GM12878 (cell line): ENCODE data around the gene SIN3B. TPM values are rescaled to one million over a fixed set of nuclear protein-coding genes. Genes with fewer than 3 reads are reported as not detected.

Source experiments
- ATAC-seq: fragments of 200-7000 bp; cut with Tn5 transposase; 3 replicates; pipeline ENCODE4 v1.9.1; 2020; ENCODE audit warnings: mild to moderate bottlenecking, moderate library complexity
- BruUV-seq: library from RNA; stranded (reverse); fragments of 400-500 nt; replicated peaks from 2 replicates; lab custom pipeline; 2021; lab: Mats Ljungman, UMichigan
- CTCF ChIA-PET: fragments of 300-600 bp; sonication (Branson Sonifier 250); formaldehyde crosslinking; extraction: SDS; loops from one replicate; lab custom pipeline; 2021; ENCODE audit warnings: inconsistent platforms; lab: Yijun Ruan, JAX
- POLR2A ChIA-PET: fragments of 350-600 bp; formaldehyde crosslinking; extraction: SDS; loops from one replicate; lab custom pipeline; 2021; ENCODE audit warnings: inconsistent platforms; lab: Charles Lee
- RAD21 ChIA-PET: fragments of 300-600 bp; sonication (Branson Sonifier 250); formaldehyde crosslinking; loops from one replicate; lab custom pipeline; 2023; ENCODE audit warnings: antibody characterized with exemption; ENCODE audit not compliant: unreplicated experiment; lab: Charles Lee
- SMC1A ChIA-PET: fragments of 300-600 bp; sonication (Branson Sonifier 250); formaldehyde crosslinking; loops from one replicate; lab custom pipeline; 2023; ENCODE audit not compliant: unreplicated experiment, uncharacterized antibody; lab: Charles Lee
- DNase-seq: peaks from one replicate; pipeline ENCODE4 v3.0.0-alpha.2; 2011; ENCODE audit warnings: low read depth, low spot score
- FAIRE-seq: peaks from 3 replicates; lab custom pipeline; 2011; peaks lifted over from hg19 to GRCh38; lab: Jason Lieb, UNC
- H2AFZ ChIP-seq: 2 replicates; pipeline ENCODE4 v1.6.0; 2011; ENCODE audit warnings: low read depth, low read length, control low read depth; ENCODE audit not compliant: control insufficient read depth
- H3K27ac ChIP-seq: 2 replicates; pipeline ENCODE4 v1.5.1; 2011; ENCODE audit warnings: control low read depth; ENCODE audit not compliant: control insufficient read depth, insufficient read depth
- H3K27me3 ChIP-seq, 2 experiments: replicated peaks in 1 of 2; 2 replicates each; pipeline versions ENCODE4 v1.6.0 to v1.6.1; 2011; ENCODE audit warnings: low read length in 1 of 2; ENCODE audit not compliant: control insufficient read depth in 2 of 2, insufficient read depth in 2 of 2
- H3K36me3 ChIP-seq, 2 experiments: 2 replicates each; pipeline ENCODE4 v1.5.1; 2011; ENCODE audit warnings: low read length in 1 of 2; ENCODE audit not compliant: control insufficient read depth in 2 of 2, insufficient read depth in 2 of 2
- H3K4me1 ChIP-seq: 2 replicates; pipeline ENCODE4 v1.6.1; 2011; ENCODE audit warnings: mild to moderate bottlenecking, low read length, moderate library complexity, mixed read lengths; ENCODE audit not compliant: control insufficient read depth, insufficient read depth
- H3K4me2 ChIP-seq: 2 replicates; pipeline ENCODE4 v1.6.0; 2011; ENCODE audit warnings: control low read depth; ENCODE audit not compliant: control insufficient read depth, insufficient read depth
- H3K4me3 ChIP-seq: fragments of 200-600 bp; sonication (generic); 2 replicates; pipeline ENCODE4 v1.5.1; 2016
- H3K79me2 ChIP-seq: 2 replicates; pipeline ENCODE4 v1.6.0; 2011; ENCODE audit warnings: low read length; ENCODE audit not compliant: control insufficient read depth, insufficient read depth
- H3K9ac ChIP-seq: 2 replicates; pipeline ENCODE4 v1.8.0; 2011; ENCODE audit warnings: low read length, control low read depth, mixed read lengths; ENCODE audit not compliant: control insufficient read depth, insufficient read depth
- H3K9me3 ChIP-seq: replicated peaks from 3 replicates; pipeline ENCODE4 v1.5.1; 2011; ENCODE audit warnings: mild to moderate bottlenecking, low read length; ENCODE audit not compliant: control insufficient read depth, insufficient read depth
- H4K20me1 ChIP-seq: 2 replicates; pipeline ENCODE4 v1.6.0; 2011; ENCODE audit not compliant: control insufficient read depth, insufficient read depth
- BCL11A ChIP-seq: IDR thresholded peaks from 2 replicates; pipeline ENCODE4 v1.6.1; 2011; ENCODE audit warnings: low read depth, low read length
- BHLHE40 ChIP-seq, 2 experiments: fragments of 450-650 bp in 1 of 2; IDR thresholded peaks; 2 replicates each; pipeline ENCODE4 v1.6.1; 2011 to 2017; ENCODE audit warnings: low read depth in 2 of 2, borderline replicate concordance in 1 of 2, improper control_type of control experiment in 1 of 2, low read length in 1 of 2, mild to moderate bottlenecking in 1 of 2
- E2F8 ChIP-seq: fragments of 450-650 bp; IDR thresholded peaks from 2 replicates; pipeline ENCODE4 v1.6.1; 2018; ENCODE audit warnings: mild to moderate bottlenecking, low read depth, moderate library complexity; ENCODE audit not compliant: partially characterized antibody
- ESRRA ChIP-seq: IDR thresholded peaks from 2 replicates; pipeline ENCODE4 v1.6.1; 2012; ENCODE audit warnings: mild to moderate bottlenecking, low read length, improper control_type of control experiment
- FOXK2 ChIP-seq: fragments of 450-650 bp; IDR thresholded peaks from 2 replicates; pipeline ENCODE4 v1.6.1; 2017; ENCODE audit warnings: mild to moderate bottlenecking, moderate library complexity
- FOXM1 ChIP-seq: IDR thresholded peaks from 2 replicates; pipeline ENCODE4 v1.6.1; 2012; ENCODE audit warnings: low read depth, mild to moderate bottlenecking, inconsistent platforms, low read length, moderate library complexity
- IKZF2 ChIP-seq, 2 experiments: fragments of 450-650 bp; IDR thresholded peaks; 2 replicates each; pipeline ENCODE4 v1.6.1; 2017; ENCODE audit warnings: mild to moderate bottlenecking in 2 of 2, moderate library complexity in 2 of 2
- MXI1 ChIP-seq: fragments of 150-350 bp; IDR thresholded peaks from 2 replicates; pipeline ENCODE4 v1.6.1; 2011; ENCODE audit warnings: low read depth, mild to moderate bottlenecking, inconsistent platforms, low read length, improper control_type of control experiment
- MYC ChIP-seq: IDR thresholded peaks from 2 replicates; pipeline ENCODE4 v1.6.1; 2011; ENCODE audit warnings: mild to moderate bottlenecking, low read length, moderate library complexity, inconsistent platforms; ENCODE audit not compliant: insufficient read depth, insufficient replicate concordance, insufficient read length, severe bottlenecking
- NFXL1 ChIP-seq: fragments of 450-650 bp; IDR thresholded peaks from 2 replicates; pipeline ENCODE4 v1.6.1; 2017; ENCODE audit warnings: antibody characterized with exemption, mild to moderate bottlenecking, borderline replicate concordance
- NR2F1 ChIP-seq: fragments of 450-650 bp; conservative IDR thresholded peaks from 2 replicates; pipeline ENCODE4 v1.6.1; 2017; ENCODE audit warnings: mild to moderate bottlenecking
- PAX5 ChIP-seq: IDR thresholded peaks from 2 replicates; pipeline ENCODE4 v1.6.1; 2011; ENCODE audit warnings: low read depth, low read length, borderline replicate concordance
- POLR2AphosphoS5 ChIP-seq: IDR thresholded peaks from 2 replicates; pipeline ENCODE4 v1.6.1; 2011; ENCODE audit warnings: mild to moderate bottlenecking, low read length, inconsistent platforms
- SREBF1 ChIP-seq: IDR thresholded peaks from 2 replicates; pipeline ENCODE4 v1.6.1; 2012; ENCODE audit warnings: mild to moderate bottlenecking, low read length
- SRF ChIP-seq, 2 experiments: IDR thresholded peaks; 2 replicates each; pipeline ENCODE4 v1.6.1; 2011; ENCODE audit warnings: low read depth in 2 of 2, low read length in 2 of 2, mild to moderate bottlenecking in 1 of 2, moderate library complexity in 1 of 2
- SUZ12 ChIP-seq: fragments of 200-600 bp; sonication (generic); IDR thresholded peaks from one replicate; pipeline ENCODE4 v1.6.1; 2018; ENCODE audit warnings: antibody characterized with exemption, mild to moderate bottlenecking; ENCODE audit not compliant: unreplicated experiment
- TCF12 ChIP-seq: IDR thresholded peaks from 2 replicates; pipeline ENCODE4 v1.6.1; 2011; ENCODE audit warnings: low read depth, mild to moderate bottlenecking, low read length
- TCF3 ChIP-seq: IDR thresholded peaks from 2 replicates; pipeline ENCODE4 v1.6.1; 2012; ENCODE audit warnings: low read depth, mild to moderate bottlenecking, low read length, borderline replicate concordance; ENCODE audit not compliant: insufficient read depth
- TCF7 ChIP-seq: IDR thresholded peaks from 2 replicates; pipeline ENCODE4 v1.6.1; 2014; ENCODE audit warnings: antibody characterized with exemption, borderline replicate concordance
- WGBS: methylation state at CpG from one replicate; pipeline ENCODE4 v1.1.6; 2016; ENCODE audit warnings: low lambda C conversion rate; ENCODE audit not compliant: insufficient replicate concordance, insufficient coverage; ENCODE audit errors: missing lambda C conversion rate; 5-methylcytosine and 5-hydroxymethylcytosine counted together
- in situ Hi-C: fragments of 300-500 bp; cut with MboI; formaldehyde crosslinking; loops from 9 replicates; pipeline ENCODE4 v1.14.3; 2018; ENCODE audit warnings: mixed read lengths
- intact Hi-C: fragments of 100-400 bp; cut with micrococcal nuclease; formaldehyde crosslinking; loops from one replicate; pipeline ENCODE4 v1.14.2; 2022; ENCODE audit not compliant: unreplicated experiment
- polyA plus RNA-seq, 11 experiments: library from polyadenylated mRNA; depleted of rRNA in 4 of 11; unstranded in 6 of 11; stranded (reverse) in 5 of 11; fragments of >200 nt; fragmentation: Nextera tagmentation in 4 of 11; fragmentation: Illumina TruSeq in 1 of 11; extraction: Ambion mirVana in 4 of 11; extraction: Trizol in 1 of 11; gene quantifications; 1 replicate in 1 of 11; 2 replicates in 10 of 11; pipeline versions ENCODE4 v1.2.1 to v1.2.3, GENCODE V29; 2011 to 2016; ENCODE audit warnings: inconsistent platforms in 2 of 11, missing spikeins in 2 of 11, low read depth in 1 of 11
- total RNA-seq, 4 experiments: library from RNA; depleted of rRNA in 3 of 4; stranded (reverse); fragments of >200 nt in 3 of 4; fragmentation: Illumina TruSeq in 1 of 4; extraction: Trizol in 1 of 4; gene quantifications; 2 replicates each; pipeline versions ENCODE4 v1.2.1 to v1.2.3, GENCODE V29; 2013 to 2021
- TF ChIP-seq, protein P1 (sequence below): fragments of 450-650 bp; IDR thresholded peaks from 2 replicates; pipeline ENCODE4 v1.6.1; 2017; ENCODE audit warnings: mild to moderate bottlenecking, moderate library complexity

The SIN3B gene
- total and polyA plus RNA-seq, 10 of the 15 experiments (the other 5 are each of a cell fraction or from before 2014, with no cell fraction given): 0.68 to 34.5 (median 15.8) TPM

- ChIA-PET CTCF (no interaction called here), SMC1A (no interaction called here), RAD21 (no interaction called here), POLR2A (interaction anchor here (0.5 kb wide), 1 partner anchor 325 kb away, joined by 3 read pairs; no protein-coding TSS in a partner anchor)
- ATAC-seq (no peak), FAIRE-seq (no peak), DNase-seq (no peak)
- Histone ChIP-seq H4K20me1 (no peaks in the 10 kb centered on the region), H3K9me3 (no peaks in the 10 kb centered on the region; the same call in 2 of the 3 replicates), H3K27me3 (no peaks in the 10 kb centered on the region), H3K4me1 (peaks cover 34% of the 10 kb centered on the region), H2AFZ (peak overlapping the region; percentile 35), H3K27ac (no peak overlapping the region), H3K4me3 (no peak overlapping the region), H3K79me2 (no peaks in the 10 kb centered on the region), H3K9ac (no peak overlapping the region), H3K4me2 (peak overlapping the region; percentile 28; the same call in 1 of the 2 replicates), H3K36me3 (no peaks in the 10 kb centered on the region)
- in situ Hi-C loops (no loop called here), intact Hi-C loops (loop anchor here (10.0 kb wide), 1 partner anchor 411 kb away; the partner anchor contains the start of genes ABHD8, DDA1 and MRPL34)
- 43% methylated on average over 7 of the region's 7 CpGs for WGBS
- no TSS peak for BruUV-seq
- TF ChIP-seq FOXM1 (no peak), MYC (no peak), FOXK2 (no peak), IKZF2 (IDR thresholded peaks at IDR 0.05) (0 out of 4 replicates have a peak, but pooled peaks of 1 of the 2 experiments have one; percentile 11), POLR2AphosphoS5 (no peak), NFXL1 (no peak), BCL11A (no peak), SRF (IDR thresholded peaks at IDR 0.05; ENCODE audit: low read depth in 2 of 2, low read length in 2 of 2) (no peak), PAX5 (no peak), TCF12 (peak; percentile 87), E2F8 (no peak), NR2F1 (no peak), ESRRA (no peak), TCF7 (no peak), BHLHE40 (IDR thresholded peaks at IDR 0.05; ENCODE audit: borderline replicate concordance in 1 of 2, low read depth in 2 of 2, low read length in 1 of 2) (no peak), MXI1 (no peak), SUZ12 (no peak), TCF3 (peak; percentile 77), SREBF1 (no peak)
- TF ChIP-seq, protein P1, sequence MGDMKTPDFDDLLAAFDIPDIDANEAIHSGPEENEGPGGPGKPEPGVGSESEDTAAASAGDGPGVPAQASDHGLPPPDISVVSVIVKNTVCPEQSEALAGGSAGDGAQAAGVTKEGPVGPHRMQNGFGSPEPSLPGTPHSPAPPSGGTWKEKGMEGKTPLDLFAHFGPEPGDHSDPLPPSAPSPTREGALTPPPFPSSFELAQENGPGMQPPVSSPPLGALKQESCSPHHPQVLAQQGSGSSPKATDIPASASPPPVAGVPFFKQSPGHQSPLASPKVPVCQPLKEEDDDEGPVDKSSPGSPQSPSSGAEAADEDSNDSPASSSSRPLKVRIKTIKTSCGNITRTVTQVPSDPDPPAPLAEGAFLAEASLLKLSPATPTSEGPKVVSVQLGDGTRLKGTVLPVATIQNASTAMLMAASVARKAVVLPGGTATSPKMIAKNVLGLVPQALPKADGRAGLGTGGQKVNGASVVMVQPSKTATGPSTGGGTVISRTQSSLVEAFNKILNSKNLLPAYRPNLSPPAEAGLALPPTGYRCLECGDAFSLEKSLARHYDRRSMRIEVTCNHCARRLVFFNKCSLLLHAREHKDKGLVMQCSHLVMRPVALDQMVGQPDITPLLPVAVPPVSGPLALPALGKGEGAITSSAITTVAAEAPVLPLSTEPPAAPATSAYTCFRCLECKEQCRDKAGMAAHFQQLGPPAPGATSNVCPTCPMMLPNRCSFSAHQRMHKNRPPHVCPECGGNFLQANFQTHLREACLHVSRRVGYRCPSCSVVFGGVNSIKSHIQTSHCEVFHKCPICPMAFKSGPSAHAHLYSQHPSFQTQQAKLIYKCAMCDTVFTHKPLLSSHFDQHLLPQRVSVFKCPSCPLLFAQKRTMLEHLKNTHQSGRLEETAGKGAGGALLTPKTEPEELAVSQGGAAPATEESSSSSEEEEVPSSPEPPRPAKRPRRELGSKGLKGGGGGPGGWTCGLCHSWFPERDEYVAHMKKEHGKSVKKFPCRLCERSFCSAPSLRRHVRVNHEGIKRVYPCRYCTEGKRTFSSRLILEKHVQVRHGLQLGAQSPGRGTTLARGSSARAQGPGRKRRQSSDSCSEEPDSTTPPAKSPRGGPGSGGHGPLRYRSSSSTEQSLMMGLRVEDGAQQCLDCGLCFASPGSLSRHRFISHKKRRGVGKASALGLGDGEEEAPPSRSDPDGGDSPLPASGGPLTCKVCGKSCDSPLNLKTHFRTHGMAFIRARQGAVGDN: no peak
These were observed 64.9 kb downstream of the SIN3B start for GRCh38 chr19:16894080-16894479.
